ENCODE results near the gene NCOA4.
A peak's percentile ranks its signal among the peaks of the same experiment; 100 is the strongest.

NCOA4 gene

DNA sequence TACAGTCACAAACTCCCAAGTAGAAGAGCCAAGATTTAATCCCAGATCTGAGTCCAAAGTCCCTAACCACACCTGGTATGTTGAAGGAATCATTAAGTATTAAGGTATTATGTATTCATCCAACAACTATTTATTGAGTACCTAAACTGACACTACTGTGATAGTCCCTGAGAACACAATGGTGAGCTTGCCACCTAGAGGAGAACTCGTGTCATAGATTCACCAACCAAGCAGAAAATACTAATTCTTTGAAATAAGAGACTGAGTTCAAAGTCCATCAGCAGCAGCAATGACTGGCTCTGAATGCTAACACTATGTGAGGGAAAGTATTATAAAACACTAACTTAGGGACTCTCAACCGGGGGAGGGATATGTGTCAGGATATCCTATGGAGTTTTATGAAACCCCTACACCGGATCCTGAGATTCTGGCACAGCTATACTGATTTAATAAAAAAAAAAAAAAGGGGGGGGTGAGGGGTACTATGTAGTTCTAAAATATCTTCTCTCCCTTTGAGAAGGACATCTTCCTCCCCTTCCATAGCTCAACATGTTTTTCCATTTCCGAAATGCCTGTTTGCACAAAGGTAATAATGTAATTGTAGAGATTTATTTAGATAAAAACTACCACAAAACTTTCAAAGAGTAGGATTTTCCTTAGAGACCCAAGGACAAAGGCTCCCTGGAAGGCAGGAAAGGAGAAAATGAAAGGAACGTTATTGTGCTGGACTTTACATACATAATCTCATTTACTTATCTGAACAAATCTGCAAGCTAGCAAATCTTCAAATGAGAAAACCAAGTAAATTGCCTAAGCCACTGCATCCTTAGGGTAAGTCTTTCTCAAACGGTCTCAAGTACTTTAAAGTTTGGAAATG, 1.6 kb downstream of the NCOA4 start (continued):
- TF ChIP-seq, protein P1, sequence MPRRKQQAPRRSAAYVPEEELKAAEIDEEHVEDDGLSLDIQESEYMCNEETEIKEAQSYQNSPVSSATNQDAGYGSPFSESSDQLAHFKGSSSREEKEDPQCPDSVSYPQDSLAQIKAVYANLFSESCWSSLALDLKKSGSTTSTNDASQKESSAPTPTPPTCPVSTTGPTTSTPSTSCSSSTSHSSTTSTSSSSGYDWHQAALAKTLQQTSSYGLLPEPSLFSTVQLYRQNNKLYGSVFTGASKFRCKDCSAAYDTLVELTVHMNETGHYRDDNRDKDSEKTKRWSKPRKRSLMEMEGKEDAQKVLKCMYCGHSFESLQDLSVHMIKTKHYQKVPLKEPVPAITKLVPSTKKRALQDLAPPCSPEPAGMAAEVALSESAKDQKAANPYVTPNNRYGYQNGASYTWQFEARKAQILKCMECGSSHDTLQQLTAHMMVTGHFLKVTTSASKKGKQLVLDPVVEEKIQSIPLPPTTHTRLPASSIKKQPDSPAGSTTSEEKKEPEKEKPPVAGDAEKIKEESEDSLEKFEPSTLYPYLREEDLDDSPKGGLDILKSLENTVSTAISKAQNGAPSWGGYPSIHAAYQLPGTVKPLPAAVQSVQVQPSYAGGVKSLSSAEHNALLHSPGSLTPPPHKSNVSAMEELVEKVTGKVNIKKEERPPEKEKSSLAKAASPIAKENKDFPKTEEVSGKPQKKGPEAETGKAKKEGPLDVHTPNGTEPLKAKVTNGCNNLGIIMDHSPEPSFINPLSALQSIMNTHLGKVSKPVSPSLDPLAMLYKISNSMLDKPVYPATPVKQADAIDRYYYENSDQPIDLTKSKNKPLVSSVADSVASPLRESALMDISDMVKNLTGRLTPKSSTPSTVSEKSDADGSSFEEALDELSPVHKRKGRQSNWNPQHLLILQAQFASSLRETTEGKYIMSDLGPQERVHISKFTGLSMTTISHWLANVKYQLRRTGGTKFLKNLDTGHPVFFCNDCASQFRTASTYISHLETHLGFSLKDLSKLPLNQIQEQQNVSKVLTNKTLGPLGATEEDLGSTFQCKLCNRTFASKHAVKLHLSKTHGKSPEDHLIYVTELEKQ (tag by site-specific recombination; IDR thresholded peaks at IDR 0.05; ENCODE audit: borderline replicate concordance) = no peak
- TF ChIP-seq, protein P2, sequence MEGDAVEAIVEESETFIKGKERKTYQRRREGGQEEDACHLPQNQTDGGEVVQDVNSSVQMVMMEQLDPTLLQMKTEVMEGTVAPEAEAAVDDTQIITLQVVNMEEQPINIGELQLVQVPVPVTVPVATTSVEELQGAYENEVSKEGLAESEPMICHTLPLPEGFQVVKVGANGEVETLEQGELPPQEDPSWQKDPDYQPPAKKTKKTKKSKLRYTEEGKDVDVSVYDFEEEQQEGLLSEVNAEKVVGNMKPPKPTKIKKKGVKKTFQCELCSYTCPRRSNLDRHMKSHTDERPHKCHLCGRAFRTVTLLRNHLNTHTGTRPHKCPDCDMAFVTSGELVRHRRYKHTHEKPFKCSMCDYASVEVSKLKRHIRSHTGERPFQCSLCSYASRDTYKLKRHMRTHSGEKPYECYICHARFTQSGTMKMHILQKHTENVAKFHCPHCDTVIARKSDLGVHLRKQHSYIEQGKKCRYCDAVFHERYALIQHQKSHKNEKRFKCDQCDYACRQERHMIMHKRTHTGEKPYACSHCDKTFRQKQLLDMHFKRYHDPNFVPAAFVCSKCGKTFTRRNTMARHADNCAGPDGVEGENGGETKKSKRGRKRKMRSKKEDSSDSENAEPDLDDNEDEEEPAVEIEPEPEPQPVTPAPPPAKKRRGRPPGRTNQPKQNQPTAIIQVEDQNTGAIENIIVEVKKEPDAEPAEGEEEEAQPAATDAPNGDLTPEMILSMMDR (tag by site-specific recombination; IDR thresholded peaks at IDR 0.05) = peak; percentile 28; the same call in 1 of the 2 replicates
- TF ChIP-seq ZNF830 (tag by site-specific recombination; IDR thresholded peaks at IDR 0.05; ENCODE audit: low read depth) = no peak
- TF ChIP-seq, protein P3, sequence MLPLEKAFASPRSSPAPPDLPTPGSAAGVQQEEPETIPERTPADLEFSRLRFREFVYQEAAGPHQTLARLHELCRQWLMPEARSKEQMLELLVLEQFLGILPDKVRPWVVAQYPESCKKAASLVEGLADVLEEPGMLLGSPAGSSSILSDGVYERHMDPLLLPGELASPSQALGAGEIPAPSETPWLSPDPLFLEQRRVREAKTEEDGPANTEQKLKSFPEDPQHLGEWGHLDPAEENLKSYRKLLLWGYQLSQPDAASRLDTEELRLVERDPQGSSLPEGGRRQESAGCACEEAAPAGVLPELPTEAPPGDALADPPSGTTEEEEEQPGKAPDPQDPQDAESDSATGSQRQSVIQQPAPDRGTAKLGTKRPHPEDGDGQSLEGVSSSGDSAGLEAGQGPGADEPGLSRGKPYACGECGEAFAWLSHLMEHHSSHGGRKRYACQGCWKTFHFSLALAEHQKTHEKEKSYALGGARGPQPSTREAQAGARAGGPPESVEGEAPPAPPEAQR (tag by site-specific recombination; IDR thresholded peaks at IDR 0.05) = no peak
- no peak for TF ChIP-seq SCRT1 (tag by site-specific recombination; IDR thresholded peaks at IDR 0.05; ENCODE audit: borderline replicate concordance)
- no peak for TF ChIP-seq ZNF274 (IDR thresholded peaks at IDR 0.05; ENCODE audit: low read length)
- TF ChIP-seq ZNF274 (tag by site-specific recombination; IDR thresholded peaks at IDR 0.05; ENCODE audit: borderline replicate concordance) = no peak
- no peak for TF ChIP-seq ZNF155 (tag by site-specific recombination; IDR thresholded peaks at IDR 0.05)
- no peak for TF ChIP-seq ZNF837 (tag by site-specific recombination; IDR thresholded peaks at IDR 0.05)
- no peak for TF ChIP-seq KLF10 (tag by site-specific recombination; IDR thresholded peaks at IDR 0.05)
- no peak for TF ChIP-seq ZNF48 (tag by site-specific recombination; IDR thresholded peaks at IDR 0.05)
- no peak for TF ChIP-seq ZNF501 (tag by site-specific recombination; IDR thresholded peaks at IDR 0.05)
- TF ChIP-seq ZBTB48 (tag by site-specific recombination; IDR thresholded peaks at IDR 0.05) = peak; percentile 81; the same call in 1 of the 2 replicates
- no peak for TF ChIP-seq ZNF707 (tag by site-specific recombination; IDR thresholded peaks at IDR 0.05)
- TF ChIP-seq, protein P4, sequence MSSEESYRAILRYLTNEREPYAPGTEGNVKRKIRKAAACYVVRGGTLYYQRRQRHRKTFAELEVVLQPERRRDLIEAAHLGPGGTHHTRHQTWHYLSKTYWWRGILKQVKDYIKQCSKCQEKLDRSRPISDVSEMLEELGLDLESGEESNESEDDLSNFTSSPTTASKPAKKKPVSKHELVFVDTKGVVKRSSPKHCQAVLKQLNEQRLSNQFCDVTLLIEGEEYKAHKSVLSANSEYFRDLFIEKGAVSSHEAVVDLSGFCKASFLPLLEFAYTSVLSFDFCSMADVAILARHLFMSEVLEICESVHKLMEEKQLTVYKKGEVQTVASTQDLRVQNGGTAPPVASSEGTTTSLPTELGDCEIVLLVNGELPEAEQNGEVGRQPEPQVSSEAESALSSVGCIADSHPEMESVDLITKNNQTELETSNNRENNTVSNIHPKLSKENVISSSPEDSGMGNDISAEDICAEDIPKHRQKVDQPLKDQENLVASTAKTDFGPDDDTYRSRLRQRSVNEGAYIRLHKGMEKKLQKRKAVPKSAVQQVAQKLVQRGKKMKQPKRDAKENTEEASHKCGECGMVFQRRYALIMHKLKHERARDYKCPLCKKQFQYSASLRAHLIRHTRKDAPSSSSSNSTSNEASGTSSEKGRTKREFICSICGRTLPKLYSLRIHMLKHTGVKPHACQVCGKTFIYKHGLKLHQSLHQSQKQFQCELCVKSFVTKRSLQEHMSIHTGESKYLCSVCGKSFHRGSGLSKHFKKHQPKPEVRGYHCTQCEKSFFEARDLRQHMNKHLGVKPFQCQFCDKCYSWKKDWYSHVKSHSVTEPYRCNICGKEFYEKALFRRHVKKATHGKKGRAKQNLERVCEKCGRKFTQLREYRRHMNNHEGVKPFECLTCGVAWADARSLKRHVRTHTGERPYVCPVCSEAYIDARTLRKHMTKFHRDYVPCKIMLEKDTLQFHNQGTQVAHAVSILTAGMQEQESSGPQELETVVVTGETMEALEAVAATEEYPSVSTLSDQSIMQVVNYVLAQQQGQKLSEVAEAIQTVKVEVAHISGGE (tag by site-specific recombination; conservative IDR thresholded peaks at IDR 0.05; ENCODE audit: low read depth) = no peak
- TF ChIP-seq ZNF654 (tag by site-specific recombination; IDR thresholded peaks at IDR 0.05; ENCODE audit: low read depth) = peak; percentile 71
- no peak for TF ChIP-seq ZNF626 (tag by site-specific recombination; IDR thresholded peaks at IDR 0.05)
- TF ChIP-seq ZNF366 (tag by site-specific recombination; conservative IDR thresholded peaks at IDR 0.05) = no peak
- TF ChIP-seq, protein P5, sequence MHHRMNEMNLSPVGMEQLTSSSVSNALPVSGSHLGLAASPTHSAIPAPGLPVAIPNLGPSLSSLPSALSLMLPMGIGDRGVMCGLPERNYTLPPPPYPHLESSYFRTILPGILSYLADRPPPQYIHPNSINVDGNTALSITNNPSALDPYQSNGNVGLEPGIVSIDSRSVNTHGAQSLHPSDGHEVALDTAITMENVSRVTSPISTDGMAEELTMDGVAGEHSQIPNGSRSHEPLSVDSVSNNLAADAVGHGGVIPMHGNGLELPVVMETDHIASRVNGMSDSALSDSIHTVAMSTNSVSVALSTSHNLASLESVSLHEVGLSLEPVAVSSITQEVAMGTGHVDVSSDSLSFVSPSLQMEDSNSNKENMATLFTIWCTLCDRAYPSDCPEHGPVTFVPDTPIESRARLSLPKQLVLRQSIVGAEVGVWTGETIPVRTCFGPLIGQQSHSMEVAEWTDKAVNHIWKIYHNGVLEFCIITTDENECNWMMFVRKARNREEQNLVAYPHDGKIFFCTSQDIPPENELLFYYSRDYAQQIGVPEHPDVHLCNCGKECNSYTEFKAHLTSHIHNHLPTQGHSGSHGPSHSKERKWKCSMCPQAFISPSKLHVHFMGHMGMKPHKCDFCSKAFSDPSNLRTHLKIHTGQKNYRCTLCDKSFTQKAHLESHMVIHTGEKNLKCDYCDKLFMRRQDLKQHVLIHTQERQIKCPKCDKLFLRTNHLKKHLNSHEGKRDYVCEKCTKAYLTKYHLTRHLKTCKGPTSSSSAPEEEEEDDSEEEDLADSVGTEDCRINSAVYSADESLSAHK (tag by site-specific recombination; IDR thresholded peaks at IDR 0.05) = no peak
